B cell (primary cell): ENCODE data around the gene NBPF1. TPM values are rescaled to one million over a fixed set of nuclear protein-coding genes. Genes with fewer than 3 reads are reported as not detected.
"Not testable (repeated sequence)": the region's sequence is repeated elsewhere in the genome, so short reads cannot be mapped to it uniquely, and the experiment has no call there.

Source experiments
- ATAC-seq: fragments of 200-7000 bp; cut with Tn5 transposase; one replicate; pipeline ENCODE4 v1.10.0; 2021; ENCODE audit warnings: low read depth, mild to moderate bottlenecking, moderate number of reproducible peaks, moderate library complexity
- CTCF ChIA-PET: fragments of 350-600 bp; sonication (Branson Sonifier 250); formaldehyde crosslinking; loops from one replicate; lab custom pipeline; 2021; ENCODE audit warnings: antibody characterized with exemption, inconsistent platforms; lab: Charles Lee
- POLR2A ChIA-PET: fragments of 350-600 bp; sonication (Branson Sonifier 250); formaldehyde crosslinking; loops from one replicate; lab custom pipeline; 2021; ENCODE audit warnings: antibody characterized with exemption; lab: Charles Lee
- DNase-seq: peaks from one replicate; pipeline ENCODE4 v3.0.0; 2013
- H2AFZ ChIP-seq: 2 replicates; pipeline ENCODE4 v1.6.1; 2012; ENCODE audit warnings: mild to moderate bottlenecking, low read depth, low read length; ENCODE audit not compliant: insufficient read depth, poor library complexity, severe bottlenecking
- H3K27ac ChIP-seq, 2 donors: 1 replicate in 1 of 2; 2 replicates in 1 of 2; pipeline ENCODE4 v1.5.1; 2012 to 2013; ENCODE audit warnings: low read length in 2 of 2, mild to moderate bottlenecking in 2 of 2, moderate library complexity in 1 of 2
- H3K27me3 ChIP-seq, 4 experiments: fragments of 200-600 bp in 1 of 4; sonication (generic) in 1 of 4; replicated peaks in 1 of 4; 1 replicate in 2 of 4; 2 replicates in 2 of 4; pipeline versions ENCODE4 v1.6.1 to v1.7.0; 2013 to 2016; ENCODE audit warnings: low read length in 3 of 4, mild to moderate bottlenecking in 2 of 4, mixed read lengths in 1 of 4, moderate library complexity in 1 of 4; ENCODE audit not compliant: insufficient read depth in 4 of 4, control insufficient read depth in 3 of 4; ENCODE audit errors: control extremely low read depth in 1 of 4
- H3K36me3 ChIP-seq, 2 experiments: replicated peaks in 1 of 2; 1 replicate in 1 of 2; 2 replicates in 1 of 2; pipeline versions ENCODE4 v1.6.1 to v1.7.1; 2013; ENCODE audit warnings: low read length in 1 of 2; ENCODE audit not compliant: insufficient read depth in 2 of 2, control insufficient read depth in 1 of 2; ENCODE audit errors: control extremely low read depth in 1 of 2, extremely low read depth in 1 of 2
- H3K4me1 ChIP-seq, 2 donors: fragments of 200-600 bp in 1 of 2; sonication (generic) in 1 of 2; 1 replicate in 1 of 2; 2 replicates in 1 of 2; pipeline versions ENCODE4 v1.5.1 to v1.6.1; 2013 to 2017; ENCODE audit warnings: low read length in 2 of 2; ENCODE audit not compliant: control insufficient read depth in 2 of 2, insufficient read depth in 2 of 2
- H3K4me2 ChIP-seq: replicated peaks from 2 replicates; pipeline ENCODE3; 2012; ENCODE audit warnings: mild to moderate bottlenecking, low read depth, low read length; ENCODE audit not compliant: poor library complexity, severe bottlenecking
- H3K4me3 ChIP-seq, 5 experiments: fragments of 200-600 bp in 1 of 5; sonication (generic) in 1 of 5; 1 replicate in 3 of 5; 2 replicates in 2 of 5; pipeline versions ENCODE4 v1.5.1 to v1.7.0; 2011 to 2016; ENCODE audit warnings: low read length in 4 of 5, mild to moderate bottlenecking in 4 of 5, low read depth in 2 of 5, control low read depth in 1 of 5, moderate library complexity in 1 of 5; ENCODE audit not compliant: insufficient read depth in 1 of 5; ENCODE audit errors: control extremely low read depth in 1 of 5, extremely low read depth in 1 of 5
- H3K79me2 ChIP-seq: fragments of 200-600 bp; sonication (generic); one replicate; pipeline ENCODE4 v1.6.0; 2016; ENCODE audit warnings: low read length; ENCODE audit not compliant: control insufficient read depth, insufficient read depth
- H3K9ac ChIP-seq: fragments of 200-600 bp; sonication (generic); 2 replicates; pipeline ENCODE4 v1.6.1; 2017; ENCODE audit warnings: mild to moderate bottlenecking, low read length, moderate library complexity
- H3K9me3 ChIP-seq, 3 donors: one replicate each; pipeline versions ENCODE4 v1.6.1 to v1.7.1; 2013; ENCODE audit warnings: low read length in 2 of 3; ENCODE audit not compliant: control insufficient read depth in 2 of 3, insufficient read depth in 1 of 3; ENCODE audit errors: control extremely low read depth in 1 of 3
- H4K20me1 ChIP-seq: 2 replicates; pipeline ENCODE4 v1.6.0; 2012; ENCODE audit warnings: mild to moderate bottlenecking, low read length; ENCODE audit not compliant: insufficient read depth, control insufficient read depth, poor library complexity, severe bottlenecking
- H3K27ac Mint-ChIP-seq: one replicate; pipeline ENCODE4 v1.8.0; 2021; ENCODE audit warnings: mixed read lengths
- H3K27me3 Mint-ChIP-seq: one replicate; pipeline ENCODE4 v1.8.0; 2021; ENCODE audit warnings: mixed read lengths
- H3K4me1 Mint-ChIP-seq: one replicate; pipeline ENCODE4 v1.8.0; 2021; ENCODE audit warnings: mixed read lengths
- H3K4me3 Mint-ChIP-seq: one replicate; pipeline ENCODE4 v1.8.0; 2021; ENCODE audit warnings: mixed read lengths
- H3K9me3 Mint-ChIP-seq: one replicate; pipeline ENCODE4 v1.8.0; 2022; ENCODE audit warnings: mixed read lengths; ENCODE audit not compliant: insufficient read depth
- WGBS: methylation state at CpG from one replicate; pipeline ENCODE4 v1.1.5; 2013; ENCODE audit warnings: missing lambda C conversion rate; ENCODE audit not compliant: insufficient coverage; 5-methylcytosine and 5-hydroxymethylcytosine counted together
- intact Hi-C: fragments of 100-400 bp; cut with micrococcal nuclease; formaldehyde crosslinking; loops from one replicate; pipeline ENCODE4 v1.10.0; 2022
- polyA plus RNA-seq: library from polyadenylated mRNA; depleted of rRNA; stranded (reverse); fragments of >200 nt; gene quantifications from 2 replicates; pipeline ENCODE4 v1.2.3, GENCODE V29; 2012
- total RNA-seq, 2 donors: library from RNA; stranded (reverse); fragments of 120-200 nt in 1 of 2; gene quantifications; 1 replicate in 1 of 2; 2 replicates in 1 of 2; pipeline versions ENCODE4 v1.2.3 to v1.2.4, GENCODE V29; 2013 to 2022

Gene NBPF1
- total and polyA plus RNA-seq, 2 donors (not counting 1 experiment from before 2014, with no cell fraction given), result 19.1 to 66.3 TPM

DNA sequence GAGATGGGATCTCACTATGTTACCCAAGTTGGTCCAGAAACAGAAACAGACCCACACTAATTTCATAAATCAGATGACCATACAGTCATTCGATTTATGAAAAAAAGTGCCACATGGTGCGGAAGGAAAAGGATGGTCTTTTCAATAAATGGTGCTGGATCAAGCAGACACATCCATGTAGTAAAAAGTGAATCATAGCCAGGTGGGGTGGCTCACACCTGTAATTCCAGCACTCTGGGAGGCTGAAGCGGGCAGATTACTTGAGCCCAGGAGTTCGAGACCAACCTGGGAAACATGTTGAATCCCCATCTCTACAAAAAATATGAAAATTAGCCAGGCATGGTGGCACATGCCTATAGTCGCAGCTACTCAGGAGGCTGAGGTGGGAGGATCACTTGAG is 2.8 kb downstream of the NBPF1 start:
- H3K4me3 ChIP-seq, H3K27ac ChIP-seq, H3K4me3 Mint-ChIP-seq, H3K9me3 Mint-ChIP-seq, H3K9me3 ChIP-seq, H3K4me1 Mint-ChIP-seq, H2AFZ ChIP-seq, H3K27me3 ChIP-seq, POLR2A ChIA-PET, DNase-seq, H3K27ac Mint-ChIP-seq, H3K9ac ChIP-seq, H3K27me3 Mint-ChIP-seq, H3K79me2 ChIP-seq, H3K4me2 ChIP-seq, ATAC-seq: not testable (repeated sequence)
- CTCF ChIA-PET, result interaction anchor here (0.7 to 7.3 kb wide), 4 partner anchors 9 to 341 kb away, joined by 3 to 39 read pairs (median 9); no protein-coding TSS in a partner anchor
- Histone ChIP-seq H4K20me1 (peaks cover 11% of the 10 kb centered on the region), H3K36me3 (peaks cover 0 to 24% of the 10 kb centered on the region in 2 experiments), H3K4me1 (peaks cover 21% of the 10 kb centered on the region in 2 donors)
- intact Hi-C loops, result loop anchor here (5.0 kb wide), 1 partner anchor 533 kb away; no protein-coding TSS in a partner anchor
- WGBS, result 91% methylated on average over 4 of the region's 5 CpGs

DNA sequence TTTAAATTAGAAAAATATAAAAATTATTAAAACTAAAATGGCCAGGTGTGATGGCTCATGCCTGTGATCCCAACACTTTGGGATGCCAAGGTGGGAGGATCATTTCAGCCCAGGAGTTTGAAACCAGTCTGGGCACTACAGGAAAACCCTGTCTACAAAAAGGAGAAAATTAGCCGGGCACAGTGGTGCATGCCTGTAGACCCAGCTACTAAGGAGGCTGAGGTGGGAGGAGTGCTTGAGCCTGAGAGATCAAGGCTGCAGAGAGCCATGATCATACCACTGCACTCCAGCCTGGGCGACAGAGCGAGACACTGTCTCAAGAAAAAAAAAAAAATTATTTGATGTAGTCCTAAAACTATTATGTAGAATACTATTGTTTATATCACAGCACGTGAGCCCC is 3.6 kb downstream of the NBPF1 start:
- H3K4me2 ChIP-seq, H3K27me3 ChIP-seq, H3K4me1 Mint-ChIP-seq, H3K9ac ChIP-seq, H3K9me3 ChIP-seq, ATAC-seq, H3K4me3 Mint-ChIP-seq, H3K79me2 ChIP-seq, H3K27ac ChIP-seq, H3K27me3 Mint-ChIP-seq, DNase-seq, H3K4me3 ChIP-seq, H3K9me3 Mint-ChIP-seq, POLR2A ChIA-PET, H3K27ac Mint-ChIP-seq, H2AFZ ChIP-seq: not testable (repeated sequence)
- H4K20me1 ChIP-seq, result peaks cover 11% of the 10 kb centered on the region
- intact Hi-C loops, result loop anchor here (1.0 to 5.0 kb wide), 2 partner anchors 12 to 532 kb away; no protein-coding TSS in a partner anchor
- 92% methylated on average over 1 of the region's 4 CpGs for WGBS
- CTCF ChIA-PET, result interaction anchor here (0.7 to 7.3 kb wide), 7 partner anchors 9 to 537 kb away, joined by 3 to 39 read pairs (median 6); partner anchors contain the start of gene FAM131C
- H3K36me3 ChIP-seq, result peaks cover 0 to 32% of the 10 kb centered on the region in 2 experiments
- peaks cover 21% of the 10 kb centered on the region in 2 donors for H3K4me1 ChIP-seq
